Fibroblast of the aortic adventitia (primary cell): Measurements from ENCODE around the gene PARP9. TPM values are rescaled to one million over a fixed set of nuclear protein-coding genes. Genes with fewer than 3 reads are reported as not detected.

Experiments
- DNase-seq: peaks from one replicate; pipeline ENCODE4 v3.0.0-alpha.2; 2010; ENCODE audit warnings: low read depth
- H3K4me3 ChIP-seq: 2 replicates; pipeline ENCODE4 v1.5.1; 2011; ENCODE audit warnings: low read depth, mild to moderate bottlenecking, control low read depth, low read length, moderate library complexity
- CTCF ChIP-seq: IDR thresholded peaks from 2 replicates; pipeline ENCODE4 v1.5.1; 2011; ENCODE audit warnings: mild to moderate bottlenecking, low read length, control low read depth, inconsistent platforms; ENCODE audit not compliant: insufficient read depth
- total RNA-seq: library from RNA; depleted of rRNA; stranded (reverse); fragments of >200 nt; gene quantifications from 2 replicates; pipeline ENCODE4 v1.2.3, GENCODE V29; 2012; ENCODE audit warnings: low replicate concordance

Gene PARP9
- total RNA-seq, 1 donor = 32.6 TPM

GRCh38 chr3:122602011-122602710, 38.1 kb upstream of the PARP9 start:
- H3K4me3 ChIP-seq = no peak overlapping the region
- TF ChIP-seq CTCF = no peak

GRCh38 chr3:122598556-122598955, 34.5 kb upstream of the PARP9 start:
- no peak for DNase-seq
- H3K4me3 ChIP-seq = no peak overlapping the region
- no peak for TF ChIP-seq CTCF

More at GRCh38 chr3:122602011-122602710, 38.1 kb upstream of the PARP9 start:
- no peak for DNase-seq

- no peak for DNase-seq
- no peak overlapping the region for H3K4me3 ChIP-seq
- TF ChIP-seq CTCF = no peak
These were observed 34.1 kb upstream of the PARP9 start for GRCh38 chr3:122598151-122598550.

- no peak for DNase-seq
- no peak for TF ChIP-seq CTCF
- H3K4me3 ChIP-seq = no peak overlapping the region
These were observed 29.9 kb upstream of the PARP9 start for GRCh38 chr3:122594025-122594424.

GRCh38 chr3:122590610-122591009, 26.5 kb upstream of the PARP9 start:
- no peak for TF ChIP-seq CTCF
- DNase-seq = no peak
- no peak overlapping the region for H3K4me3 ChIP-seq

GRCh38 chr3:122589297-122589696, 25.2 kb upstream of the PARP9 start:
- TF ChIP-seq CTCF = no peak
- DNase-seq = no peak
- H3K4me3 ChIP-seq = no peak overlapping the region

- H3K4me3 ChIP-seq = no peak overlapping the region
- no peak for TF ChIP-seq CTCF
- DNase-seq = no peak
These were observed 23.5 kb upstream of the PARP9 start for GRCh38 chr3:122587572-122587971.
